H9 (cell line): Measurements from ENCODE around the gene ARHGAP15. TPM values are rescaled to one million over a fixed set of nuclear protein-coding genes. Genes with fewer than 3 reads are reported as not detected.

ENCODE experiments used
- DNase-seq: peaks from one replicate; pipeline ENCODE4 v3.0.0-alpha.2; 2017
- H2AFZ ChIP-seq: one replicate; pipeline ENCODE4 v1.6.1; 2013; ENCODE audit warnings: mild to moderate bottlenecking, low read length, control low read depth, moderate library complexity
- H2AK5ac ChIP-seq: 2 replicates; pipeline ENCODE4 v1.6.1; 2013; ENCODE audit warnings: low read length, control low read depth, mixed read lengths; ENCODE audit not compliant: insufficient read length
- H2BK120ac ChIP-seq: one replicate; pipeline ENCODE4 v1.6.1; 2013; ENCODE audit warnings: low read depth, mild to moderate bottlenecking, low read length, control low read depth, inconsistent platforms; ENCODE audit not compliant: poor library complexity, severe bottlenecking
- H2BK12ac ChIP-seq: 2 replicates; pipeline ENCODE4 v1.6.1; 2013; ENCODE audit warnings: low read length, control low read depth, mixed read lengths, low read depth; ENCODE audit not compliant: insufficient read length
- H2BK15ac ChIP-seq: 2 replicates; pipeline ENCODE4 v1.6.1; 2013; ENCODE audit warnings: low read depth, low read length, control low read depth
- H2BK20ac ChIP-seq: one replicate; pipeline ENCODE4 v1.6.1; 2013; ENCODE audit warnings: low read depth, mild to moderate bottlenecking, low read length, control low read depth, inconsistent platforms; ENCODE audit not compliant: poor library complexity, severe bottlenecking
- H2BK5ac ChIP-seq: 2 replicates; pipeline ENCODE4 v1.6.1; 2013; ENCODE audit warnings: low read length, control low read depth, mixed read lengths; ENCODE audit not compliant: insufficient read length
- H3K14ac ChIP-seq: 2 replicates; pipeline ENCODE4 v1.6.1; 2013; ENCODE audit warnings: low read length, control low read depth; ENCODE audit not compliant: insufficient read depth
- H3K18ac ChIP-seq: 2 replicates; pipeline ENCODE4 v1.6.1; 2013; ENCODE audit warnings: low read depth, mild to moderate bottlenecking, mixed read lengths, low read length, control low read depth; ENCODE audit not compliant: insufficient read length
- H3K23ac ChIP-seq: 2 replicates; pipeline ENCODE4 v1.6.1; 2013; ENCODE audit warnings: low read length, control low read depth, mixed read lengths, low read depth; ENCODE audit not compliant: insufficient read length
- H3K23me2 ChIP-seq: 2 replicates; pipeline ENCODE4 v1.6.1; 2013; ENCODE audit warnings: low read depth, mild to moderate bottlenecking, mixed read lengths, low read length, control low read depth; ENCODE audit not compliant: insufficient read length, poor library complexity, severe bottlenecking
- H3K27ac ChIP-seq: 2 replicates; pipeline ENCODE4 v1.5.1; 2013; ENCODE audit warnings: low read length, control low read depth, mixed read lengths, low read depth; ENCODE audit not compliant: insufficient read length
- H3K27me3 ChIP-seq: 2 replicates; pipeline ENCODE4 v1.6.1; 2013; ENCODE audit warnings: low read length, control low read depth, inconsistent platforms; ENCODE audit not compliant: insufficient read depth
- H3K4ac ChIP-seq: 2 replicates; pipeline ENCODE4 v1.6.1; 2013; ENCODE audit warnings: low read depth, mild to moderate bottlenecking, control low read depth, inconsistent platforms, low read length, moderate library complexity
- H3K4me1 ChIP-seq: 2 replicates; pipeline ENCODE4 v1.6.1; 2013; ENCODE audit warnings: low read length, control low read depth, inconsistent platforms; ENCODE audit not compliant: insufficient read depth
- H3K4me2 ChIP-seq: 2 replicates; pipeline ENCODE4 v1.6.1; 2013; ENCODE audit warnings: low read length, control low read depth, mixed read lengths; ENCODE audit not compliant: insufficient read length, insufficient read depth
- H3K56ac ChIP-seq: 2 replicates; pipeline ENCODE4 v1.6.1; 2013; ENCODE audit warnings: low read depth, mild to moderate bottlenecking, mixed read lengths, low read length, control low read depth; ENCODE audit not compliant: insufficient read length
- H3K79me1 ChIP-seq: 2 replicates; pipeline ENCODE4 v1.6.1; 2013; ENCODE audit warnings: low read depth, mild to moderate bottlenecking, moderate library complexity, low read length, control low read depth, inconsistent platforms; ENCODE audit not compliant: insufficient read depth, poor library complexity, severe bottlenecking
- H3K79me2 ChIP-seq: 2 replicates; pipeline ENCODE4 v1.6.1; 2013; ENCODE audit warnings: low read length, control low read depth, inconsistent platforms; ENCODE audit not compliant: insufficient read depth
- H3K9ac ChIP-seq: 2 replicates; pipeline ENCODE4 v1.6.1; 2013; ENCODE audit warnings: low read length, control low read depth, mixed read lengths; ENCODE audit not compliant: insufficient read length; ENCODE audit errors: extremely low read depth
- H3K9me3 ChIP-seq: one replicate; pipeline ENCODE4 v1.6.1; 2013; ENCODE audit warnings: low read depth, low read length, inconsistent platforms; ENCODE audit not compliant: control insufficient read depth
- H3T11ph ChIP-seq: one replicate; pipeline ENCODE4 v1.6.1; 2013; ENCODE audit warnings: mild to moderate bottlenecking, low read length, control low read depth, inconsistent platforms
- H4K20me1 ChIP-seq: one replicate; pipeline ENCODE4 v1.6.1; 2013; ENCODE audit not compliant: control insufficient read depth, insufficient read length, insufficient read depth
- H4K5ac ChIP-seq: 2 replicates; pipeline ENCODE4 v1.6.1; 2013; ENCODE audit warnings: low read depth, mild to moderate bottlenecking, mixed read lengths, low read length, control low read depth; ENCODE audit not compliant: insufficient read length
- H4K8ac ChIP-seq: replicated peaks from 2 replicates; pipeline ENCODE4 v1.6.1; 2013; ENCODE audit warnings: low read length, control low read depth, mixed read lengths, low read depth; ENCODE audit not compliant: insufficient read length
- H4K91ac ChIP-seq: 2 replicates; pipeline ENCODE4 v1.6.1; 2013; ENCODE audit warnings: low read depth, mild to moderate bottlenecking, moderate library complexity, mixed read lengths, low read length, control low read depth; ENCODE audit not compliant: insufficient read length
- H3K27ac Mint-ChIP-seq, 3 experiments: 2 replicates in 2 of 3; 3 replicates in 1 of 3; pipeline ENCODE4 v1.8.0; 2020 to 2021; ENCODE audit warnings: mixed read lengths in 3 of 3, mild to moderate bottlenecking in 1 of 3, moderate library complexity in 1 of 3
- H3K27me3 Mint-ChIP-seq: 2 replicates; pipeline ENCODE4 v1.8.0; 2021; ENCODE audit warnings: low read depth, mild to moderate bottlenecking, moderate library complexity, mixed read lengths
- H3K36me3 Mint-ChIP-seq, 3 experiments: 2 replicates in 2 of 3; 3 replicates in 1 of 3; pipeline ENCODE4 v1.8.0; 2020 to 2021; ENCODE audit warnings: low read depth in 3 of 3, mixed read lengths in 3 of 3; ENCODE audit not compliant: insufficient read depth in 1 of 3
- H3K4me1 Mint-ChIP-seq, 2 experiments: 2 replicates each; pipeline ENCODE4 v1.8.0; 2020; ENCODE audit warnings: mixed read lengths in 2 of 2
- H3K4me3 Mint-ChIP-seq, 2 experiments: 2 replicates in 1 of 2; 3 replicates in 1 of 2; pipeline ENCODE4 v1.8.0; 2020 to 2021; ENCODE audit warnings: mild to moderate bottlenecking in 2 of 2, mixed read lengths in 2 of 2, moderate library complexity in 1 of 2
- H3K9me3 Mint-ChIP-seq, 2 experiments: 2 replicates in 1 of 2; 3 replicates in 1 of 2; pipeline ENCODE4 v1.8.0; 2020; ENCODE audit warnings: mild to moderate bottlenecking in 2 of 2, mixed read lengths in 2 of 2, moderate library complexity in 1 of 2
- CTCF ChIP-seq: fragments of 200-600 bp; sonication (generic); conservative IDR thresholded peaks from 3 replicates; pipeline ENCODE4 v1.8.0; 2021; ENCODE audit warnings: antibody characterized with exemption, mild to moderate bottlenecking
- WGBS: extraction: QIAGEN DNeasy Blood & Tissue Kit; methylation state at CpG from one replicate; pipeline ENCODE4 v1.1.7; 2013; ENCODE audit warnings: missing lambda C conversion rate, low lambda C conversion rate, mixed read lengths; ENCODE audit not compliant: insufficient read length; ENCODE audit errors: extremely low coverage; 5-methylcytosine and 5-hydroxymethylcytosine counted together
- total RNA-seq: library from RNA; stranded (reverse); gene quantifications from 2 replicates; pipeline ENCODE4 v1.2.1, GENCODE V29; 2021

Gene ARHGAP15
- total RNA-seq, 1 experiment from 2014 or later: not detected

- no peak overlapping the region for H4K91ac ChIP-seq
- no peaks in the 10 kb centered on the region for H3K4me1 ChIP-seq
- H3K9me3 ChIP-seq: no peaks in the 10 kb centered on the region
- Mint-ChIP-seq H3K4me1 (no peaks in the 10 kb centered on the region), H3K9me3 (peaks cover 4% of the 10 kb centered on the region in 2 experiments; a peak in 4 of 5 replicates), H3K36me3 (peaks cover 2 to 12% (median 4%) of the 10 kb centered on the region in 3 experiments; a peak in 4 of 7 replicates), H3K27me3 (no peaks in the 10 kb centered on the region), H3K27ac (no peak overlapping the region), H3K4me3 (no peak overlapping the region)
- no peaks in the 10 kb centered on the region for H4K20me1 ChIP-seq
- no peak overlapping the region for H2BK5ac ChIP-seq
- no peak for TF ChIP-seq CTCF
- H3K27ac ChIP-seq: no peak overlapping the region
- no peak overlapping the region for H2BK120ac ChIP-seq
- H2AK5ac ChIP-seq: no peak overlapping the region
- H3K79me2 ChIP-seq: no peaks in the 10 kb centered on the region
- H3K27me3 ChIP-seq: peaks cover 2% of the 10 kb centered on the region; the same call in 1 of the 2 replicates
- H2BK12ac ChIP-seq: no peak overlapping the region
- no peak overlapping the region for H2BK20ac ChIP-seq
- no peaks in the 10 kb centered on the region for H3K79me1 ChIP-seq
- no peak overlapping the region for H3T11ph ChIP-seq
- no peak overlapping the region for H3K18ac ChIP-seq
- no peak overlapping the region for H3K9ac ChIP-seq
- H3K56ac ChIP-seq: no peak overlapping the region
- H4K8ac ChIP-seq: no peak overlapping the region
- no CpG with 5 or more reads among the region's 5 CpGs for WGBS
- no peak overlapping the region for H3K4ac ChIP-seq
- no peak overlapping the region for H3K23ac ChIP-seq
- no peak overlapping the region for H4K5ac ChIP-seq
- H3K14ac ChIP-seq: no peak overlapping the region
- H2AFZ ChIP-seq: no peak overlapping the region
- no peak overlapping the region for H2BK15ac ChIP-seq
- H3K4me2 ChIP-seq: no peak overlapping the region
- DNase-seq: no peak
- no peaks in the 10 kb centered on the region for H3K23me2 ChIP-seq
Measured at GRCh38 chr2:143640826-143641225, 511.6 kb downstream of the ARHGAP15 start.
